ENCODE measurements around the gene OLR1. TPM values are rescaled to one million over a fixed set of nuclear protein-coding genes. Genes with fewer than 3 reads are reported as not detected.

Gene OLR1
- total RNA-seq, 2 experiments from 2014 or later, result not detected

GRCh38 chr12:10160617-10161385 is 11.1 kb downstream of the OLR1 start:
- TF ChIP-seq EZH2phosphoT487 (IDR thresholded peaks at IDR 0.05; ENCODE audit: borderline replicate concordance, low read depth, low read length) (no peak), CTCF (conservative IDR thresholded peaks at IDR 0.05; ENCODE audit: low read length) (no peak)
- Histone ChIP-seq H3K27ac (ENCODE audit: low read depth, low read length, poor library complexity, severe bottlenecking) (no peak overlapping the region), H4K20me1 (ENCODE audit: insufficient read depth, low read length) (no peaks in the 10 kb centered on the region), H2AFZ (ENCODE audit: low read length) (peak overlapping the region; percentile 47; the same call in 1 of the 2 replicates), H3K4me2 (ENCODE audit: low read length) (peak overlapping the region; percentile 35), H3K4me1 (ENCODE audit: insufficient read depth, low read length, poor library complexity, severe bottlenecking) (peaks cover 40% of the 10 kb centered on the region), H3K79me2 (ENCODE audit: insufficient read depth, low read depth, low read length) (no peaks in the 10 kb centered on the region), H3K4me3 (ENCODE audit: low read depth, low read length, poor library complexity, severe bottlenecking) (no peak overlapping the region), H3K9me2 (ENCODE audit: insufficient read depth, low read length) (no peaks in the 10 kb centered on the region), H3K36me3 (ENCODE audit: insufficient read depth, low read length) (no peaks in the 10 kb centered on the region; the same call in 1 of the 2 replicates), H3K9me3 (ENCODE audit: low read length) (peaks cover 8% of the 10 kb centered on the region; the same call in 1 of the 2 replicates)
- ChIA-PET CTCF (ENCODE audit: unreplicated experiment) (interaction anchor here (0.6 kb wide), 1 partner anchor 238 kb away, joined by 3 read pairs; no protein-coding TSS in a partner anchor), POLR2A (interaction anchor here (0.6 to 3.3 kb wide), 10 partner anchors 9 to 1589 kb away, joined by 3 to 15 read pairs (median 4); partner anchors contain the start of gene OLR1)
- no peak for DNase-seq (ENCODE audit: low spot score)
- intact Hi-C loops (cut with micrococcal nuclease; ENCODE audit: unreplicated experiment), result no loop called here
- no TSS peak for BruUV-seq (replicated peaks)

- peak overlapping the region; percentile 16 for H3K27ac ChIP-seq (ENCODE audit: low read depth, low read length, poor library complexity, severe bottlenecking)
- POLR2A ChIA-PET, result interaction anchor here (0.6 to 3.3 kb wide), 13 partner anchors 10 to 435 kb away, joined by 3 to 15 read pairs (median 5); partner anchors contain the start of gene OLR1
- CTCF ChIA-PET (ENCODE audit: unreplicated experiment), result interaction anchor here (0.5 to 1.4 kb wide), 3 partner anchors 10 to 341 kb away, joined by 3 to 4 read pairs (median 3); no protein-coding TSS in a partner anchor
These were observed 12.7 kb downstream of the OLR1 start for GRCh38 chr12:10159280-10159679.

More at GRCh38 chr12:10159280-10159679, 12.7 kb downstream of the OLR1 start:
- H3K79me2 ChIP-seq (ENCODE audit: insufficient read depth, low read depth, low read length), result no peaks in the 10 kb centered on the region
- peak overlapping the region; percentile 61 for H3K4me2 ChIP-seq (ENCODE audit: low read length)
- no peaks in the 10 kb centered on the region; the same call in 1 of the 2 replicates for H3K36me3 ChIP-seq (ENCODE audit: insufficient read depth, low read length)
- intact Hi-C loops (cut with micrococcal nuclease; ENCODE audit: unreplicated experiment), result no loop called here
- H2AFZ ChIP-seq (ENCODE audit: low read length), result peak overlapping the region; percentile 66
- no peak for DNase-seq (ENCODE audit: low spot score)
- peaks cover 40% of the 10 kb centered on the region for H3K4me1 ChIP-seq (ENCODE audit: insufficient read depth, low read length, poor library complexity, severe bottlenecking)
- peaks cover 8% of the 10 kb centered on the region; the same call in 1 of the 2 replicates for H3K9me3 ChIP-seq (ENCODE audit: low read length)
- no peaks in the 10 kb centered on the region for H3K9me2 ChIP-seq (ENCODE audit: insufficient read depth, low read length)
- H3K4me3 ChIP-seq (ENCODE audit: low read depth, low read length, poor library complexity, severe bottlenecking), result peak overlapping the region; percentile 28
- no TSS peak for BruUV-seq (replicated peaks)
- TF ChIP-seq CTCF (conservative IDR thresholded peaks at IDR 0.05; ENCODE audit: low read length), result no peak
- no peak for TF ChIP-seq EZH2phosphoT487 (IDR thresholded peaks at IDR 0.05; ENCODE audit: borderline replicate concordance, low read depth, low read length)
- no peaks in the 10 kb centered on the region for H4K20me1 ChIP-seq (ENCODE audit: insufficient read depth, low read length)
